Right atrium auricular region (tissue), 2 donors: ENCODE data around the gene EBPL. TPM values are rescaled to one million over a fixed set of nuclear protein-coding genes. Genes with fewer than 3 reads are reported as not detected.
"Not testable (repeated sequence)": the region's sequence is repeated elsewhere in the genome, so short reads cannot be mapped to it uniquely, and the experiment has no call there.

Source experiments
- DNase-seq: peaks from one replicate; pipeline ENCODE4 v3.0.0-alpha.2; 2019; ENCODE audit warnings: low spot score
- H3K27ac ChIP-seq, 2 donors: fragments of 200-600 bp; sonication (generic); 1 replicate in 1 of 2; 2 replicates in 1 of 2; pipeline ENCODE4 v1.5.1; 2016 to 2019
- H3K27me3 ChIP-seq, 2 donors: fragments of 200-600 bp; sonication (generic); one replicate each; pipeline versions ENCODE4 v1.5.1 to v1.6.0; 2017 to 2019
- H3K36me3 ChIP-seq: fragments of 200-600 bp; sonication (generic); one replicate; pipeline ENCODE4 v1.5.1; 2016
- H3K4me1 ChIP-seq, 2 donors: fragments of 200-600 bp; sonication (generic); one replicate each; pipeline versions ENCODE4 v1.5.1 to v1.6.0; 2017 to 2019
- H3K4me3 ChIP-seq, 2 donors: fragments of 200-600 bp; sonication (generic); 1 replicate in 1 of 2; 2 replicates in 1 of 2; pipeline ENCODE4 v1.5.1; 2017 to 2019; ENCODE audit warnings: mild to moderate bottlenecking in 1 of 2, moderate library complexity in 1 of 2
- H3K9me3 ChIP-seq, 2 donors: fragments of 200-600 bp; sonication (generic); one replicate each; pipeline ENCODE4 v1.5.1; 2019
- total RNA-seq, 2 donors: library from RNA; depleted of rRNA; stranded (reverse); fragments of >200 nt; gene quantifications; one replicate each; pipeline ENCODE4 v1.1.0, GENCODE V29; 2016
- TF ChIP-seq, protein P1 (sequence below), 2 donors: fragments of 200-600 bp; sonication (generic); IDR thresholded peaks; one replicate each; pipeline ENCODE4 v1.5.1; 2019; ENCODE audit warnings: antibody characterized with exemption in 2 of 2

Gene EBPL
- total RNA-seq, 2 donors from 2014 or later, result 17.6 to 22.6 TPM

DNA sequence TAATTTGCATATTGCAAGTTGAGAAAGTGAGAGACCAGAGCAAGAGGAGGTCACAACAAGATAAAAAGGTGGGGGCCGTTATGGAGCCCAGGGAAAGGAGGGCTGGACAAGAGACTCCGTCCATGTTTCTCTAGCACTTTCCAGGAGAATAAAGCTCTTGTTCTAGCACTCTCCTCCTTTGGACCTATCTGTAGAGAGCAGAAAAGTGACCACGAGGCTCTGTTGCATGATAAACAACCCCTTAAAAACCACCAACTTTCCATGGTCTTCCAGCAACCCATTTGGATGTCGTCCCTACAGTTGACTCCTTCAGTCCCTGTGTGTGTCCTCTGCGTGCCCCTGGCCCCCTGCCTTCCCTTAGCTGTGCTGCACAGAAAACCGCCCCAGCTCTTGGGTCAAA is 67.1 kb downstream of the EBPL start:
- H3K27ac ChIP-seq, result peak overlapping the region in 1 of 2 donors; percentile 63
- no peaks in the 10 kb centered on the region for H3K9me3 ChIP-seq
- H3K4me1 ChIP-seq, result peaks cover 0 to 27% of the 10 kb centered on the region in 2 donors
- H3K27me3 ChIP-seq, result no peaks in the 10 kb centered on the region
- no peak for DNase-seq
- no peaks in the 10 kb centered on the region for H3K36me3 ChIP-seq
- no peak overlapping the region for H3K4me3 ChIP-seq
- TF ChIP-seq, protein P1, sequence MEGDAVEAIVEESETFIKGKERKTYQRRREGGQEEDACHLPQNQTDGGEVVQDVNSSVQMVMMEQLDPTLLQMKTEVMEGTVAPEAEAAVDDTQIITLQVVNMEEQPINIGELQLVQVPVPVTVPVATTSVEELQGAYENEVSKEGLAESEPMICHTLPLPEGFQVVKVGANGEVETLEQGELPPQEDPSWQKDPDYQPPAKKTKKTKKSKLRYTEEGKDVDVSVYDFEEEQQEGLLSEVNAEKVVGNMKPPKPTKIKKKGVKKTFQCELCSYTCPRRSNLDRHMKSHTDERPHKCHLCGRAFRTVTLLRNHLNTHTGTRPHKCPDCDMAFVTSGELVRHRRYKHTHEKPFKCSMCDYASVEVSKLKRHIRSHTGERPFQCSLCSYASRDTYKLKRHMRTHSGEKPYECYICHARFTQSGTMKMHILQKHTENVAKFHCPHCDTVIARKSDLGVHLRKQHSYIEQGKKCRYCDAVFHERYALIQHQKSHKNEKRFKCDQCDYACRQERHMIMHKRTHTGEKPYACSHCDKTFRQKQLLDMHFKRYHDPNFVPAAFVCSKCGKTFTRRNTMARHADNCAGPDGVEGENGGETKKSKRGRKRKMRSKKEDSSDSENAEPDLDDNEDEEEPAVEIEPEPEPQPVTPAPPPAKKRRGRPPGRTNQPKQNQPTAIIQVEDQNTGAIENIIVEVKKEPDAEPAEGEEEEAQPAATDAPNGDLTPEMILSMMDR (IDR thresholded peaks at IDR 0.05), result no peak

DNA sequence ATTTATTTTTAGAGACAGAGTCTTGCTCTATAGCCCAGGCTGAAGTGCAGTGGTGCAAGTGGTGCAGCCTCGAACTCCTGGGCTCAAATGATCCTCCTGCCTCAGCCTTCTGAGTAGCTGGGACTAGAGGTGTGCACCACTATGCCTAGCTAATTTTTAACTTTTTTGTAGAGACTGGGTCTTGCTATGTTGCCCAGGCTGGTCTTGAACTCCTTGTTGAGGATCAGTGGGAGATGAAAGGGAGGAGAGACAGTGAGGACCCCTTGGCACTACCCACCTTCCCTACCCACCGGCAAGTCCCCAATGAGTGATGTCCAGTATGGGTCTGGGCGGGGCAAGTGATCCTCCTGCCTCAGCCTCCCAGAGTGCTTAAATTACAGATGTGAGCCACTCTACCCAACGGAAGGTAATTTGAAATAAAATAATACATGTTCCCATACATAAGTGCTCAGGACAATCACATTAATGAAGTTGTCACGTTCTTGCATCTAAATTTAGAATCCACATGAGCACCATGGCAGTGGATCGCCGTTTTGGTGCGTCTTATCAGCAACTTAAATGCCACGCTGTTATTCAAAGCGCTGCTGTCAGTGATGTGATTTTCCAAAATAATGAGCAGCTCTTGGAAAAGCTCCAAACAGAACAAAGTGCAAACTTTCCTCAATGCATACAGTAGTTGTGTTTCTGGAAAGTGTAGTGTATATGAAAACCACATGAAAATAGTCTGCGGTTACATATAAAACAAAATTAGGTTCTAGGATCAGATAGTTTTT is 68.9 kb downstream of the EBPL start:
- Histone ChIP-seq H3K27ac (peak overlapping the region; percentile 73 to 88), H3K4me1 (peaks cover 0 to 19% of the 10 kb centered on the region in 2 donors), H3K36me3 (no peaks in the 10 kb centered on the region), H3K27me3 (no peaks in the 10 kb centered on the region), H3K4me3 (no peak overlapping the region), H3K9me3 (no peaks in the 10 kb centered on the region)
- peak; percentile 66 for DNase-seq
- TF ChIP-seq, protein P1 (IDR thresholded peaks at IDR 0.05), result no peak

DNA sequence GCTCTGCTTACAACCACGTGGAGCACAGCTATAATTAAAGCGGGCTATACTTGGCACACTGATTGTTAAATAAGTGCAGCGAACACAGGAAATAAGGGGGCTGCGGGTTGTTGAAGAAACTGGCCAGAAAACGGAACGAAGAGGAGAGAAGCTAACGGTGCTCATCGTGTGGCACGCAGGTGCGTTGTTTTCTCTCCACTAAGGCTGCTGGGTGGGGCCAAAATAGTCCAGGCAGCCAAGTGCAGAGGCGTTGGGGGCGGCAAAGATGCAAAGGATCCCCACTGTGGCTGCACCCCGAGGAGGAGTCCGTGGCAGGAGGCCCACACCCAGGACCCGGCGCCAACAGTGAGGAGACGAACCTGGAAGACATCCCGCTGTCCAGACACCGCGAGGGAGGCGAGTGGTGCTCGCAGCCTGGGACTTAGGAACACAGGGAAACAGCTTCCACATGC is 71.1 kb downstream of the EBPL start:
- Histone ChIP-seq H3K4me3 (peak overlapping the region; percentile 11 to 26), H3K9me3 (no peaks in the 10 kb centered on the region), H3K4me1 (peaks cover 0 to 23% of the 10 kb centered on the region in 2 donors), H3K27ac (peak overlapping the region; percentile 55 to 88), H3K27me3 (no peaks in the 10 kb centered on the region), H3K36me3 (no peaks in the 10 kb centered on the region)
- DNase-seq, result no peak
- TF ChIP-seq, protein P1 (IDR thresholded peaks at IDR 0.05), result no peak

DNA sequence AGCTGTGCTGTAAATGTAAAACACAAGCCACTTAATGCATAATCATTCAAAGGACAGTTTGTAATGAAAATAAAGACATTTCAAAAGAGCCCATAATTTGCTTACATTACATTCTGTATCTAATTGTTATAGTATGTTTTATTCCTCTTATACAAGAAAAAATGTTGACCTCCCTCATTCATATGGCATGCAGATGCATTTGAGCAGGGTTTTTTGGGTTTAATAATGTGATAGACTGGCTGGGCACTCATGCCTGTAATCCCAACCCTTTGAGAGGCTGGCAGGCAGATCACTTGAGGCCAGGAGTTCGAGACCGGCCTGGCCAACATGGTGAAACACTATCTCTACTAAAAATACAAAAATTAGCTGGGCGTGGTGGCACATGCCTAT is 74.6 kb downstream of the EBPL start:
- Histone ChIP-seq H3K36me3 (no peaks in the 10 kb centered on the region), H3K9me3 (no peaks in the 10 kb centered on the region), H3K27ac (peak overlapping the region; percentile 4 to 36), H3K4me1 (peaks cover 0 to 18% of the 10 kb centered on the region in 2 donors), H3K27me3 (no peaks in the 10 kb centered on the region), H3K4me3 (no peak overlapping the region)
- TF ChIP-seq, protein P1 (IDR thresholded peaks at IDR 0.05), result no peak
- DNase-seq, result no peak

DNA sequence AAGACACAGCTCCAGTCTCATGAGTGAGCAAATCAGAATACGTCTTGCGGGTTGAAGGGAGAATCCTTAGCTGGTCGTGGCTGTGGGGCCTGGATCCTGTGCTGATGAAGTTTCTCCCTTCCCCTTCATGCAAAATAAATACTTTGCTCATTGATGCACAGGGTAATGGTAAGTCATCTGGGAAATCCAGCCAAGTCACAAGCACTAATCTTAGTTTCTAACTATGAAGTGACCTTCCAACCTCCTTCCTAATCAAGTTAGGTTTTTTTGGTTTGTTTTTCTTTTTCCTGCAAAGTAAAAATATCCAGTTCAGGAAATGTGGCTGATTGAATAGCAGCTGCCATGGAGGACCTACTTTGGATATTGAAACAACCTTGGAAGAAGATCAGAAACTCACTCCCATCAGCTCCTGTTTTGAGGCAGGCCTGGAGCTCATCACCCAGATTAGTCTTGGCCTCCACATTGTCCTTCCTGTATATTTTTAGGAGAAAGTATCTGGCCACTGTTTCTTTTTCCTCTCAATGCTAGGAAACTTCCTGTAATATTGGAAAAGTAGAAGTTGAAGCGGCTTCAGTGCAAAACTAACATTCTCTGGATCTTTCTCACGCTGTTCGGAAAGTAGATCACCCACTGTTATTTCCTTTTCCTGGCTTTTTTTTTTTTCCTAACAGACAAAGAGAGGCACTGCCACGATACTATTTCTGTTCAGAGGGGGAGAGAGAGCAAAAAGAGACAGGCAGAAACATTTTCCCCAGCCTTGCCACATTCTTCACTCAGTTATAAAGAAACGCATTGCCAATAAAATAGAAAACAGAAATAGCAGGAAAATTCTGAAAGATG is 75.2 kb downstream of the EBPL start:
- no peak for DNase-seq
- peak overlapping the region; percentile 4 to 36 for H3K27ac ChIP-seq
- no peak overlapping the region for H3K4me3 ChIP-seq
- H3K27me3 ChIP-seq, result no peaks in the 10 kb centered on the region
- no peaks in the 10 kb centered on the region for H3K36me3 ChIP-seq
- H3K9me3 ChIP-seq, result no peaks in the 10 kb centered on the region
- TF ChIP-seq, protein P1 (IDR thresholded peaks at IDR 0.05), result no peak
- H3K4me1 ChIP-seq, result peaks cover 0 to 18% of the 10 kb centered on the region in 2 donors

DNA sequence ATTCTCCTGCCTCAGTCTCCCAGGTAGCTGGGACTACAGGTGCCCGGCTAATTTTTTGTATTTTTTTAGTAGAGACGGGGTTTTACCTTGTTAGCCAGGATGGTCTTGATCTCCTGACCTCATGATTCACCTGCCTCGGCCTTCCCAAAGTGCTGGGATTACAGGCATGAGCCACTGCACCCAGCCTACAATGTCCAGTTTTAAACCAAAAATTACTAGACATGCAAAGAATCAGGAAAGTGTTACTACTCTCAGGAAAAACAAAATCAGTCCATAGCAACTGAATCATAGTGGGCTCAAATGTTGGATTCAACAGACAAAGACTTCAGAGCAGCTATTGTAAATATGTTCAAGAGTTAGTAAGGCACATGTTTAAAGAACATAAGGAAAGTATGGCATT is 79.2 kb downstream of the EBPL start:
- not testable (repeated sequence) for H3K4me3 ChIP-seq, H3K9me3 ChIP-seq, H3K27me3 ChIP-seq, H3K36me3 ChIP-seq, H3K27ac ChIP-seq, DNase-seq
- peaks cover 0 to 13% of the 10 kb centered on the region in 2 donors for H3K4me1 ChIP-seq
